B cell (primary cell): ENCODE results near the gene DSC3. TPM values are rescaled to one million over a fixed set of nuclear protein-coding genes. Genes with fewer than 3 reads are reported as not detected.

ENCODE experiments used
- ATAC-seq: fragments of 200-7000 bp; cut with Tn5 transposase; one replicate; pipeline ENCODE4 v1.10.0; 2021; ENCODE audit warnings: low read depth, mild to moderate bottlenecking, moderate number of reproducible peaks, moderate library complexity
- CTCF ChIA-PET: fragments of 350-600 bp; sonication (Branson Sonifier 250); formaldehyde crosslinking; loops from one replicate; lab custom pipeline; 2021; ENCODE audit warnings: antibody characterized with exemption, inconsistent platforms; lab: Charles Lee
- POLR2A ChIA-PET: fragments of 350-600 bp; sonication (Branson Sonifier 250); formaldehyde crosslinking; loops from one replicate; lab custom pipeline; 2021; ENCODE audit warnings: antibody characterized with exemption; lab: Charles Lee
- DNase-seq: peaks from one replicate; pipeline ENCODE4 v3.0.0; 2013
- H2AFZ ChIP-seq: 2 replicates; pipeline ENCODE4 v1.6.1; 2012; ENCODE audit warnings: mild to moderate bottlenecking, low read depth, low read length; ENCODE audit not compliant: insufficient read depth, poor library complexity, severe bottlenecking
- H3K27ac ChIP-seq, 2 donors: 1 replicate in 1 of 2; 2 replicates in 1 of 2; pipeline ENCODE4 v1.5.1; 2012 to 2013; ENCODE audit warnings: low read length in 2 of 2, mild to moderate bottlenecking in 2 of 2, moderate library complexity in 1 of 2
- H3K27me3 ChIP-seq, 4 experiments: fragments of 200-600 bp in 1 of 4; sonication (generic) in 1 of 4; replicated peaks in 1 of 4; 1 replicate in 2 of 4; 2 replicates in 2 of 4; pipeline versions ENCODE4 v1.6.1 to v1.7.0; 2013 to 2016; ENCODE audit warnings: low read length in 3 of 4, mild to moderate bottlenecking in 2 of 4, mixed read lengths in 1 of 4, moderate library complexity in 1 of 4; ENCODE audit not compliant: insufficient read depth in 4 of 4, control insufficient read depth in 3 of 4; ENCODE audit errors: control extremely low read depth in 1 of 4
- H3K36me3 ChIP-seq, 2 experiments: replicated peaks in 1 of 2; 1 replicate in 1 of 2; 2 replicates in 1 of 2; pipeline versions ENCODE4 v1.6.1 to v1.7.1; 2013; ENCODE audit warnings: low read length in 1 of 2; ENCODE audit not compliant: insufficient read depth in 2 of 2, control insufficient read depth in 1 of 2; ENCODE audit errors: control extremely low read depth in 1 of 2, extremely low read depth in 1 of 2
- H3K4me1 ChIP-seq, 2 donors: fragments of 200-600 bp in 1 of 2; sonication (generic) in 1 of 2; 1 replicate in 1 of 2; 2 replicates in 1 of 2; pipeline versions ENCODE4 v1.5.1 to v1.6.1; 2013 to 2017; ENCODE audit warnings: low read length in 2 of 2; ENCODE audit not compliant: control insufficient read depth in 2 of 2, insufficient read depth in 2 of 2
- H3K4me2 ChIP-seq: replicated peaks from 2 replicates; pipeline ENCODE3; 2012; ENCODE audit warnings: mild to moderate bottlenecking, low read depth, low read length; ENCODE audit not compliant: poor library complexity, severe bottlenecking
- H3K4me3 ChIP-seq, 5 experiments: fragments of 200-600 bp in 1 of 5; sonication (generic) in 1 of 5; 1 replicate in 3 of 5; 2 replicates in 2 of 5; pipeline versions ENCODE4 v1.5.1 to v1.7.0; 2011 to 2016; ENCODE audit warnings: low read length in 4 of 5, mild to moderate bottlenecking in 4 of 5, low read depth in 2 of 5, control low read depth in 1 of 5, moderate library complexity in 1 of 5; ENCODE audit not compliant: insufficient read depth in 1 of 5; ENCODE audit errors: control extremely low read depth in 1 of 5, extremely low read depth in 1 of 5
- H3K79me2 ChIP-seq: fragments of 200-600 bp; sonication (generic); one replicate; pipeline ENCODE4 v1.6.0; 2016; ENCODE audit warnings: low read length; ENCODE audit not compliant: control insufficient read depth, insufficient read depth
- H3K9ac ChIP-seq: fragments of 200-600 bp; sonication (generic); 2 replicates; pipeline ENCODE4 v1.6.1; 2017; ENCODE audit warnings: mild to moderate bottlenecking, low read length, moderate library complexity
- H3K9me3 ChIP-seq, 3 donors: one replicate each; pipeline versions ENCODE4 v1.6.1 to v1.7.1; 2013; ENCODE audit warnings: low read length in 2 of 3; ENCODE audit not compliant: control insufficient read depth in 2 of 3, insufficient read depth in 1 of 3; ENCODE audit errors: control extremely low read depth in 1 of 3
- H4K20me1 ChIP-seq: 2 replicates; pipeline ENCODE4 v1.6.0; 2012; ENCODE audit warnings: mild to moderate bottlenecking, low read length; ENCODE audit not compliant: insufficient read depth, control insufficient read depth, poor library complexity, severe bottlenecking
- H3K27ac Mint-ChIP-seq: one replicate; pipeline ENCODE4 v1.8.0; 2021; ENCODE audit warnings: mixed read lengths
- H3K27me3 Mint-ChIP-seq: one replicate; pipeline ENCODE4 v1.8.0; 2021; ENCODE audit warnings: mixed read lengths
- H3K4me1 Mint-ChIP-seq: one replicate; pipeline ENCODE4 v1.8.0; 2021; ENCODE audit warnings: mixed read lengths
- H3K4me3 Mint-ChIP-seq: one replicate; pipeline ENCODE4 v1.8.0; 2021; ENCODE audit warnings: mixed read lengths
- H3K9me3 Mint-ChIP-seq: one replicate; pipeline ENCODE4 v1.8.0; 2022; ENCODE audit warnings: mixed read lengths; ENCODE audit not compliant: insufficient read depth
- CTCF ChIP-seq: fragments of 200-600 bp; IDR thresholded peaks from one replicate; pipeline ENCODE4 v1.8.0; 2022; ENCODE audit warnings: antibody characterized with exemption, mild to moderate bottlenecking
- EZH2 ChIP-seq: IDR thresholded peaks from 2 replicates; pipeline ENCODE4 v1.6.1; 2012; ENCODE audit warnings: borderline replicate concordance, low read depth, mild to moderate bottlenecking, moderate library complexity, low read length; ENCODE audit not compliant: insufficient read depth, poor library complexity, severe bottlenecking
- WGBS: methylation state at CpG from one replicate; pipeline ENCODE4 v1.1.5; 2013; ENCODE audit warnings: missing lambda C conversion rate; ENCODE audit not compliant: insufficient coverage; 5-methylcytosine and 5-hydroxymethylcytosine counted together
- intact Hi-C: fragments of 100-400 bp; cut with micrococcal nuclease; formaldehyde crosslinking; loops from one replicate; pipeline ENCODE4 v1.10.0; 2022
- polyA plus RNA-seq: library from polyadenylated mRNA; depleted of rRNA; stranded (reverse); fragments of >200 nt; gene quantifications from 2 replicates; pipeline ENCODE4 v1.2.3, GENCODE V29; 2012
- total RNA-seq, 2 donors: library from RNA; stranded (reverse); fragments of 120-200 nt in 1 of 2; gene quantifications; 1 replicate in 1 of 2; 2 replicates in 1 of 2; pipeline versions ENCODE4 v1.2.3 to v1.2.4, GENCODE V29; 2013 to 2022

Gene DSC3
- total and polyA plus RNA-seq, 2 donors (not counting 1 experiment from before 2014, with no cell fraction given), result not detected

GRCh38 chr18:30999186-30999585 lies 43.4 kb downstream of the DSC3 start:
- Mint-ChIP-seq H3K4me1 (no peaks in the 10 kb centered on the region), H3K4me3 (no peak overlapping the region), H3K9me3 (no peaks in the 10 kb centered on the region), H3K27me3 (no peaks in the 10 kb centered on the region), H3K27ac (no peak overlapping the region)
- DNase-seq, result no peak
- H3K36me3 ChIP-seq, result no peaks in the 10 kb centered on the region
- intact Hi-C loops, result no loop called here
- no peak for TF ChIP-seq CTCF
- TF ChIP-seq EZH2, result no peak
- H3K4me1 ChIP-seq, result no peaks in the 10 kb centered on the region
- no peak overlapping the region for H3K4me2 ChIP-seq
- no peak overlapping the region for H3K9ac ChIP-seq
- no peak overlapping the region for H2AFZ ChIP-seq
- no peak overlapping the region for H3K27ac ChIP-seq
- no peak overlapping the region for H3K4me3 ChIP-seq
- no CpG with 5 or more reads among the region's 2 CpGs for WGBS
- ATAC-seq, result no peak
- no peaks in the 10 kb centered on the region for H3K79me2 ChIP-seq
- ChIA-PET POLR2A (no interaction called here), CTCF (no interaction called here)
- H4K20me1 ChIP-seq, result no peaks in the 10 kb centered on the region
- H3K9me3 ChIP-seq, result no peaks in the 10 kb centered on the region
- H3K27me3 ChIP-seq, result no peaks in the 10 kb centered on the region

GRCh38 chr18:30997223-30997622 lies 45.3 kb downstream of the DSC3 start:
- no peak overlapping the region for H3K4me2 ChIP-seq
- no peak overlapping the region for H3K27ac ChIP-seq
- ATAC-seq, result no peak
- H3K27me3 ChIP-seq, result no peaks in the 10 kb centered on the region
- no peaks in the 10 kb centered on the region for H3K36me3 ChIP-seq
- no peaks in the 10 kb centered on the region for H3K9me3 Mint-ChIP-seq
- DNase-seq, result no peak
- H4K20me1 ChIP-seq, result no peaks in the 10 kb centered on the region
- WGBS, result 100% methylated on average over 1 of the region's 2 CpGs
- H3K4me3 ChIP-seq, result no peak overlapping the region
- no peaks in the 10 kb centered on the region for H3K79me2 ChIP-seq
- no peak overlapping the region for H3K4me3 Mint-ChIP-seq
- ChIA-PET POLR2A (no interaction called here), CTCF (no interaction called here)
- intact Hi-C loops, result no loop called here
- no peaks in the 10 kb centered on the region for H3K27me3 Mint-ChIP-seq
- no peak overlapping the region for H3K9ac ChIP-seq
- no peak overlapping the region for H2AFZ ChIP-seq
- no peaks in the 10 kb centered on the region for H3K4me1 Mint-ChIP-seq
- H3K27ac Mint-ChIP-seq, result no peak overlapping the region
- no peaks in the 10 kb centered on the region for H3K9me3 ChIP-seq
- no peaks in the 10 kb centered on the region for H3K4me1 ChIP-seq
- TF ChIP-seq EZH2 (no peak), CTCF (no peak)
